K562 (cell line): ENCODE data around the gene AFF1. TPM values are rescaled to one million over a fixed set of nuclear protein-coding genes. Genes with fewer than 3 reads are reported as not detected.
A peak's percentile ranks its signal among the peaks of the same experiment; 100 is the strongest.

Experiments used
- BRCA1 ChIP-seq, 2 experiments: fragments of 450-650 bp in 1 of 2; sonication (generic) in 1 of 2; formaldehyde crosslinking in 1 of 2; IDR thresholded peaks; 2 replicates each; pipeline versions ENCODE4 v1.5.0 to v1.6.1; 2017 to 2020; ENCODE audit warnings: mild to moderate bottlenecking in 1 of 2, missing genetic modification reagents in 1 of 2
- CBX1 ChIP-seq: sonication (generic); IDR thresholded peaks from 2 replicates; pipeline ENCODE4 v1.6.1; 2016; ENCODE audit warnings: antibody characterized with exemption, low read depth, mild to moderate bottlenecking
- DDX20 ChIP-seq: fragments of 450-650 bp; IDR thresholded peaks from 2 replicates; pipeline ENCODE4 v1.6.1; 2016; ENCODE audit warnings: missing genetic modification characterization, low read depth, mild to moderate bottlenecking, missing compliant biosample characterization, moderate library complexity
- DIDO1 ChIP-seq: fragments of 450-650 bp; IDR thresholded peaks from 2 replicates; pipeline ENCODE4 v1.6.1; 2016; ENCODE audit warnings: low read depth, missing biosample characterization, missing genetic modification characterization
- GATA2 ChIP-seq: sonication (generic); formaldehyde crosslinking; IDR thresholded peaks from 2 replicates; pipeline ENCODE4 v1.4.0; 2020; ENCODE audit warnings: mild to moderate bottlenecking, missing genetic modification reagents
- HMGN3 ChIP-seq: IDR thresholded peaks from 2 replicates; pipeline ENCODE4 v1.6.1; 2011; ENCODE audit warnings: borderline replicate concordance, low read depth, mild to moderate bottlenecking, mixed read lengths, low read length; ENCODE audit not compliant: insufficient read length; ENCODE audit errors: extremely low read depth
- MGA ChIP-seq: fragments of 450-650 bp; IDR thresholded peaks from 2 replicates; pipeline ENCODE4 v1.6.1; 2016; ENCODE audit warnings: mild to moderate bottlenecking, moderate library complexity
- NCOA6 ChIP-seq: fragments of 450-650 bp; IDR thresholded peaks from 2 replicates; pipeline ENCODE4 v1.6.1; 2017; ENCODE audit warnings: mild to moderate bottlenecking
- NR1H2 ChIP-seq: sonication (generic); formaldehyde crosslinking; IDR thresholded peaks from 2 replicates; pipeline ENCODE4 v1.4.0; 2020; ENCODE audit warnings: mild to moderate bottlenecking, missing genetic modification reagents
- SIN3A ChIP-seq, 2 experiments: fragments of 150-350 bp in 1 of 2; IDR thresholded peaks; 2 replicates each; pipeline ENCODE4 v1.6.1; 2011 to 2016; ENCODE audit warnings: borderline replicate concordance in 2 of 2, low read depth in 2 of 2, low read length in 2 of 2, mild to moderate bottlenecking in 2 of 2, moderate library complexity in 2 of 2; ENCODE audit not compliant: control insufficient read depth in 1 of 2
- ZBTB2 ChIP-seq: fragments of 450-650 bp; IDR thresholded peaks from 2 replicates; pipeline ENCODE4 v1.6.1; 2016; ENCODE audit warnings: antibody characterized with exemption
- ZNF121 ChIP-seq: sonication (generic); formaldehyde crosslinking; conservative IDR thresholded peaks from 2 replicates; pipeline ENCODE4 v1.8.0; 2022; ENCODE audit warnings: missing genetic modification reagents
- ZSCAN32 ChIP-seq: fragments of 450-650 bp; formaldehyde crosslinking; IDR thresholded peaks from 2 replicates; pipeline ENCODE4 v1.4.0; 2020; ENCODE audit warnings: mild to moderate bottlenecking, moderate library complexity
- polyA plus RNA-seq, 8 experiments: library from polyadenylated mRNA; depleted of rRNA in 4 of 8; stranded (reverse) in 5 of 8; unstranded in 3 of 8; fragments of >200 nt; fragmentation: Nextera tagmentation in 2 of 8; fragmentation: Illumina TruSeq in 1 of 8; extraction: Ambion mirVana in 2 of 8; extraction: Trizol in 1 of 8; gene quantifications; 2 replicates each; pipeline versions ENCODE4 v1.2.1 to v1.2.3, GENCODE V29; 2011 to 2014; ENCODE audit warnings: inconsistent platforms in 1 of 8, missing spikeins in 1 of 8
- total RNA-seq, 7 experiments: library from RNA; depleted of rRNA in 6 of 7; stranded (reverse); fragments of >200 nt in 6 of 7; fragmentation: Illumina TruSeq in 2 of 7; extraction: Trizol in 2 of 7; gene quantifications; 2 replicates each; pipeline versions ENCODE4 v1.2.1 to v1.2.3, GENCODE V29; 2011 to 2021; ENCODE audit warnings: low replicate concordance in 1 of 7

Gene AFF1
- total and polyA plus RNA-seq, 9 of the 15 experiments (the other 6 are each of a cell fraction or from before 2014, with no cell fraction given) = 4.1 to 47.5 (median 17.2) TPM

- no peak for TF ChIP-seq BRCA1 (IDR thresholded peaks at IDR 0.05)
- no peak for TF ChIP-seq BRCA1 (CRISPR knock-in tag; IDR thresholded peaks at IDR 0.05)
- TF ChIP-seq ZSCAN32 (CRISPR knock-in tag) = no peak
- TF ChIP-seq NCOA6 = no peak
- no peak for TF ChIP-seq NR1H2 (CRISPR knock-in tag)
- no peak for TF ChIP-seq DIDO1
- TF ChIP-seq SIN3A (IDR thresholded peaks at IDR 0.05; ENCODE audit: borderline replicate concordance in 2 of 2, control insufficient read depth in 1 of 2, low read depth in 2 of 2, low read length in 2 of 2) = no peak
- peak; percentile 76; the same call in 1 of the 2 replicates for TF ChIP-seq ZBTB2
- TF ChIP-seq HMGN3 = peak; percentile 46
- no peak for TF ChIP-seq ZNF121 (CRISPR knock-in tag)
- TF ChIP-seq MGA = no peak; the same call in 1 of the 2 replicates
- TF ChIP-seq CBX1 = no peak
- no peak for TF ChIP-seq DDX20 (tag)
- peak; percentile 92 for TF ChIP-seq GATA2 (CRISPR knock-in tag)
These were observed 26.9 kb downstream of the AFF1 start (continued) for GRCh38 chr4:86961605-86962295.
